Common myeloid progenitor, CD34-positive (primary cell): ENCODE measurements around the gene SGCA.

ENCODE experiments used
- CTCF ChIA-PET: fragments of 350-600 bp; sonication (Branson Sonifier 250); formaldehyde crosslinking; loops from one replicate; lab custom pipeline; 2021; ENCODE audit warnings: antibody characterized with exemption; lab: Charles Lee
- POLR2A ChIA-PET: fragments of 350-600 bp; sonication (Branson Sonifier 250); formaldehyde crosslinking; loops from one replicate; lab custom pipeline; 2021; ENCODE audit warnings: antibody characterized with exemption; lab: Charles Lee
- DNase-seq, 3 donors: peaks; one replicate each; pipeline versions ENCODE4 v3.0.0 to v3.0.0-alpha.2; 2013
- H3K27ac ChIP-seq, 2 experiments: 1 replicate in 1 of 2; 2 replicates in 1 of 2; pipeline ENCODE4 v1.7.0; 2013; ENCODE audit warnings: inconsistent platforms in 2 of 2, low read length in 2 of 2, mild to moderate bottlenecking in 2 of 2, low read depth in 1 of 2, moderate library complexity in 1 of 2; ENCODE audit not compliant: severe bottlenecking in 2 of 2, insufficient read depth in 1 of 2, poor library complexity in 1 of 2
- H3K27me3 ChIP-seq, 5 experiments: replicated peaks in 2 of 5; 1 replicate in 3 of 5; 2 replicates in 2 of 5; pipeline versions ENCODE4 v1.6.1 to v1.7.0; 2013; ENCODE audit warnings: low read length in 4 of 5, mild to moderate bottlenecking in 2 of 5, moderate library complexity in 2 of 5, inconsistent platforms in 1 of 5; ENCODE audit not compliant: insufficient read depth in 5 of 5, control insufficient read depth in 4 of 5
- H3K36me3 ChIP-seq, 4 experiments: 1 replicate in 2 of 4; 2 replicates in 2 of 4; pipeline versions ENCODE4 v1.6.1 to v1.7.0; 2013; ENCODE audit warnings: low read length in 3 of 4, control low read depth in 1 of 4, mild to moderate bottlenecking in 1 of 4; ENCODE audit not compliant: control insufficient read depth in 4 of 4, insufficient read depth in 4 of 4
- H3K4me1 ChIP-seq, 4 experiments: 1 replicate in 3 of 4; 2 replicates in 1 of 4; pipeline versions ENCODE4 v1.6.1 to v1.7.1; 2013; ENCODE audit warnings: low read length in 3 of 4, mild to moderate bottlenecking in 3 of 4, control low read depth in 1 of 4, inconsistent platforms in 1 of 4, moderate library complexity in 1 of 4; ENCODE audit not compliant: control insufficient read depth in 4 of 4, insufficient read depth in 4 of 4; ENCODE audit errors: control extremely low read depth in 1 of 4
- H3K4me3 ChIP-seq, 7 experiments: 1 replicate in 4 of 7; 2 replicates in 3 of 7; pipeline versions ENCODE4 v1.5.1 to v1.7.0; 2013; ENCODE audit warnings: mild to moderate bottlenecking in 7 of 7, low read length in 6 of 7, moderate library complexity in 6 of 7, inconsistent platforms in 2 of 7, low read depth in 2 of 7, control low read depth in 1 of 7; ENCODE audit not compliant: insufficient read depth in 4 of 7, control insufficient read depth in 1 of 7; ENCODE audit errors: extremely low read depth in 1 of 7
- H3K9me3 ChIP-seq, 5 experiments: 1 replicate in 4 of 5; 2 replicates in 1 of 5; pipeline versions ENCODE4 v1.6.1 to v1.7.1; 2013; ENCODE audit warnings: low read length in 4 of 5, mild to moderate bottlenecking in 2 of 5, inconsistent platforms in 1 of 5, low read depth in 1 of 5, moderate library complexity in 1 of 5; ENCODE audit not compliant: control insufficient read depth in 4 of 5, insufficient read depth in 2 of 5; ENCODE audit errors: control extremely low read depth in 1 of 5
- WGBS: methylation state at CpG from one replicate; pipeline ENCODE4 v1.1.5; 2013; ENCODE audit not compliant: insufficient coverage; 5-methylcytosine and 5-hydroxymethylcytosine counted together

The SGCA gene

GRCh38 chr17:50151937-50152547, 13.8 kb upstream of the SGCA start:
- CTCF ChIA-PET = interaction anchor here (0.8 to 6.5 kb wide), 11 partner anchors 9 to 145 kb away, joined by 3 to 82 read pairs (median 7); partner anchors contain the start of gene PDK2
- no peaks in the 10 kb centered on the region for H3K27me3 ChIP-seq
- H3K9me3 ChIP-seq = no peaks in the 10 kb centered on the region
- H3K36me3 ChIP-seq = peaks cover 0 to 2% (median 0%) of the 10 kb centered on the region in 4 experiments
- DNase-seq = peak in 2 of 3 donors; percentile 64 to 78
- 1% methylated on average over 12 of the region's 12 CpGs for WGBS
- peak overlapping the region in 1 of 2 experiments; percentile 36 for H3K27ac ChIP-seq
- H3K4me3 ChIP-seq = peak overlapping the region in 5 of 7 experiments; percentile 42 to 86 (median 82)
- POLR2A ChIA-PET = interaction anchor here (1.6 kb wide), 1 partner anchor 12 kb away, joined by 6 read pairs; no protein-coding TSS in a partner anchor
- peaks cover 6 to 73% (median 63%) of the 10 kb centered on the region in 4 experiments for H3K4me1 ChIP-seq

DNA sequence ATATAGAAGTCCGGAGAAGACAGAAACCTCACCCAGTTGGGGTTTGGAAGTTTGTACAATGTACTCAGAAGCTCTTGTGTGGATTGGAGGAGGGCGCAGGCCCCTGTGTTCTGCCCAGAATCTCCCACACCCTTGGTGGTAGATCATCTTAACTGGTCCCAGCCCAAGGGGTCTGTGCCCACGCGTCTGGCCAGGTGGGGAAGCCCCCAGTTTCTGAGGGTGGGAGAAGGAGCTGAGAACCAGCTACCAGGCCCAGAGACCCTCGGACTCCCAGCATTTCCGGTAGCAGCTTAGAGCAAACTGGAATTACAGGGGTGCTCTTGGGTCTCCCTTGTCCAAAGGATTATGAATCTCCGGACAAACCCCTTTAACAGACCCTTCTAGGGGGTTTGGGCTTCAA, 13.1 kb upstream of the SGCA start:
- H3K27me3 ChIP-seq = no peaks in the 10 kb centered on the region
- H3K4me3 ChIP-seq = no peak overlapping the region
- no peak for DNase-seq
- CTCF ChIA-PET = interaction anchor here (0.8 to 6.5 kb wide), 11 partner anchors 9 to 144 kb away, joined by 3 to 82 read pairs (median 8); partner anchors contain the start of gene PDK2
- WGBS = 90% methylated on average over 5 of the region's 7 CpGs
- no peaks in the 10 kb centered on the region for H3K9me3 ChIP-seq
- POLR2A ChIA-PET = no interaction called here
- H3K4me1 ChIP-seq = peaks cover 2 to 66% (median 56%) of the 10 kb centered on the region in 4 experiments
- peak overlapping the region in 1 of 2 experiments; percentile 36 for H3K27ac ChIP-seq
- H3K36me3 ChIP-seq = no peaks in the 10 kb centered on the region

GRCh38 chr17:50153650-50154575, 11.9 kb upstream of the SGCA start:
- H3K27me3 ChIP-seq = no peaks in the 10 kb centered on the region
- peak in 2 of 3 donors; percentile 41 for DNase-seq
- 41% methylated on average over 12 of the region's 16 CpGs for WGBS
- H3K36me3 ChIP-seq = no peaks in the 10 kb centered on the region
- peaks cover 2 to 60% (median 45%) of the 10 kb centered on the region in 4 experiments for H3K4me1 ChIP-seq
- H3K4me3 ChIP-seq = peak overlapping the region in 1 of 7 experiments; percentile 25
- POLR2A ChIA-PET = no interaction called here
- H3K9me3 ChIP-seq = no peaks in the 10 kb centered on the region
- peak overlapping the region in 1 of 2 experiments; percentile 11 for H3K27ac ChIP-seq
- CTCF ChIA-PET = interaction anchor here (0.8 to 6.5 kb wide), 9 partner anchors 7 to 60 kb away, joined by 3 to 82 read pairs (median 7); partner anchors contain the start of gene SGCA

DNA sequence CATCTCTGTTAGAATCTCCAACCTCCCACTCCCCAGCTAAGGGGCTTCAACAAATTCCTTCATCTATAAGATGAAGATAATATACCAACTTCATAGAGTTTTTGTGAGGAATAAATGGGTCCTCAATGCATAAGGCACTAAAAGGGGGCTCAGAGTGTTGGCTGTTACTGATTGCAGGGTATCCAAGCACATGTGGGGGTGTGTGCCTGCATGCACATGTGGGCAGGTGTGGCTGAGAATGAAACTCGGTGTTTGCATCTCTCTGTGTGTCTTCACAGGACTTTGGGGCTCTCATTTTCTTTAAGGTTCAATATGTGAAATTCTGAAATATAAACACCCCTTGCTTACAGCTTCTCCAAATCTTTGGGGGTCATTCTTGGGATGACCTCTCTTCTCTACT, 11.2 kb upstream of the SGCA start:
- Histone ChIP-seq H3K36me3 (no peaks in the 10 kb centered on the region), H3K4me1 (peaks cover 2 to 56% (median 42%) of the 10 kb centered on the region in 4 experiments), H3K4me3 (no peak overlapping the region), H3K27ac (no peak overlapping the region), H3K27me3 (no peaks in the 10 kb centered on the region), H3K9me3 (no peaks in the 10 kb centered on the region)
- 43% methylated on average over 1 of the region's 1 CpG for WGBS
- ChIA-PET CTCF (interaction anchor here (0.8 to 6.5 kb wide), 9 partner anchors 11 to 60 kb away, joined by 3 to 82 read pairs (median 4); partner anchors contain the start of gene SGCA), POLR2A (no interaction called here)
- no peak for DNase-seq

DNA sequence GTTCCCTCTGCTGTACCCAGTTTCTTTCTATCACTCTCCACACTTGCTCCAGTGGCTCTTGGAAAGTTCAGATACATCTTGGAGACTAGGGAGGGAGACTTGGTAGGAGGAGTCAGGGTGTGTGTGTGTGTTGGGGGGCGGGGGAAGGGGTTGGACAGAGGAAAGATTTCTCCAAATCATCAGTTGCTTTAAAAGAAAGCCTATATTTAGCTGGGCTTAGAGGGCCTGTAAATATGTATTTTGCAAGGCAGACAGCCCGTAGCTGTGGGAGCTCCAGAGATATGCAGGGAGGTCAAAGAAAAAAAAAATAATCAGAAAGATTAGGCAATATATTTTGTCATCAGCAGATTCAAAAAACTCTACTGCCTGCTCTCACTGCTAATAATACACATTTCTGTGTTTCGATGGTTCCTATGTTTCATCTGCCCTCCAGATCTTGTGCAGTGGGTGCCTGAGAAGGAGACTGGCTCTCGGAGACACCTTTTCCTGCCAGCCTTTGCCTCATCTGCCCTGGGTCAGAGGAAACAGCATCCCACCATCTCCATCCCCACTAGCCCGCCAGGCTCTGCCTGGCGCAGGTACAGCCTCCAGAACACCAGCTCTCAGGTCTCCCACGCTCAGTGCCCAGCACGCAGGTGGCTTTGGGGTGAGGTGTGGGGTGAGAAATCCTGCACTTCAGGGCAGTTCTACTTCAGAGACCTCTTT, 10.5 kb upstream of the SGCA start:
- Histone ChIP-seq H3K9me3 (no peaks in the 10 kb centered on the region), H3K4me3 (no peak overlapping the region), H3K27ac (no peak overlapping the region), H3K27me3 (no peaks in the 10 kb centered on the region), H3K4me1 (peaks cover 2 to 49% (median 39%) of the 10 kb centered on the region in 4 experiments), H3K36me3 (no peaks in the 10 kb centered on the region)
- CTCF ChIA-PET = interaction anchor here (0.8 to 6.5 kb wide), 9 partner anchors 9 to 61 kb away, joined by 3 to 82 read pairs (median 4); partner anchors contain the start of gene SGCA
- POLR2A ChIA-PET = no interaction called here
- no peak for DNase-seq
- 83% methylated on average over 3 of the region's 8 CpGs for WGBS

GRCh38 chr17:50157891-50158290, 7.9 kb upstream of the SGCA start:
- no peaks in the 10 kb centered on the region for H3K36me3 ChIP-seq
- ChIA-PET POLR2A (no interaction called here), CTCF (interaction anchor here (0.7 to 2.8 kb wide), 4 partner anchors 10 to 38 kb away, joined by 3 to 19 read pairs (median 6); no protein-coding TSS in a partner anchor)
- no peaks in the 10 kb centered on the region for H3K9me3 ChIP-seq
- no peaks in the 10 kb centered on the region for H3K27me3 ChIP-seq
- no peak overlapping the region for H3K27ac ChIP-seq
- H3K4me3 ChIP-seq = no peak overlapping the region
- H3K4me1 ChIP-seq = peaks cover 11 to 50% (median 36%) of the 10 kb centered on the region in 4 experiments
- WGBS = 64% methylated on average over 4 of the region's 4 CpGs
- no peak for DNase-seq
